Esophagus muscularis mucosa (tissue), 3 donors: ENCODE data around the gene PSMB3.

Experiments
- CTCF ChIP-seq, 3 experiments: fragments of 200-600 bp in 2 of 3; fragments of 450-650 bp in 1 of 3; sonication (generic) in 2 of 3; IDR thresholded peaks; one replicate each; pipeline ENCODE4 v1.5.1; 2017 to 2019; ENCODE audit warnings: antibody characterized with exemption in 3 of 3, mild to moderate bottlenecking in 2 of 3, moderate library complexity in 1 of 3
- POLR2A ChIP-seq: fragments of 450-650 bp; IDR thresholded peaks from one replicate; pipeline ENCODE4 v1.6.1; 2017; ENCODE audit warnings: antibody characterized with exemption, moderate library complexity, mild to moderate bottlenecking, low read depth

DNA sequence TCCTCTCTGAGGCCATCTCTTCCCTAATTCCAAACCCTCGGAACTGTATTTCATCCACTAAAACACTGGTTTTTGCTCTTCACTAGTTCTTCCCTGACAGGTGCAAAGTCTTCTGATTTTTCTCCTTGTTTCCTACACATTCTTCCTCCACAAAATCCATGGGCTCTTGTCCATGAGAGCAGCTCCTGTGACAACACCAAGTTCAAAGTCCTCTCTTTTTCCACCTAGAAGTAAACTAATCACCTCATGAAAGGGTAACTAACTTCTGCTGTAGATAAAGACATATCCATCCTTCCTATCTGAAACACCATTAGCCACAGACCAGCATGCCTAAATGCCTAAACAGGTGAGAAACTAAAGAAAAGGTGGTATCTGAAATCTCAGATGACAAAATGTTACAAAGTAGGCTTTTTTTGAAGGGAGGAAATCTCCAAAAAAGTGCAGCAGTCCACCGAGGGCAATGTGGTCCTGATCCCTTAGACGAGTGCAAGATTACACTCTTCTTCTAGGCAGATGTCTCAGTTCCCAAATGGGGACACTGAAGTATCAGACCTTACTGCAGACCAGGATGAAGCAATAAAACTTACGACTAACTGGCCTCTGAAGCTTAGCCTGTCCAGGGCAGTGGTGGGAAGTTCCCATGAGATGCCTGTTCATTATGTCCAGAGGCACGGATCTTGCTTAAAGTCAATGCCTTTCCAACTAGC lies 44.1 kb downstream of the PSMB3 start:
- TF ChIP-seq CTCF (IDR thresholded peaks at IDR 0.05), result no peak
- no peak for TF ChIP-seq POLR2A
